Measurements from ENCODE around the gene EBF3.

The EBF3 gene

GRCh38 chr10:129787557-129787956, 176.5 kb downstream of the EBF3 start:
- DNase-seq = no peak

DNA sequence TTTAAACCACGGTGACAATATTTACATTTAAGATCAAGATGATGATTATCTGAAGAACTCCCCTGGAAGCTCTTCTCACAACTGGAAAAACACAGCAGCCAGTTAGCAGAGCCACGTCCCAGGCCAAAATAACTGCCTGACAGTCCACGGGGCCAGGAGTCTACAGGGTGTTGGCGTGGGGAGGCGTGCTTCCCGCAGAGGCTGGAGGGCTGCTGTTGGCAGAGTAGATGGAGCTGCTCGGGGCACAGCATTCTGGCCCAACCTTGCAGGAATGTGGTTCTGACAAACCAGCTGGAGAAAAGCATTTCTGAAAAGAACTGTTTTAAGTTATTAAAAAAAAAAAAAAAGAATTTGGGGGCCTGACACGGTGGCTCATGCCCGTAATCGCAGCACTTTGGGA, 177.9 kb downstream of the EBF3 start:
- no peak for DNase-seq

DNA sequence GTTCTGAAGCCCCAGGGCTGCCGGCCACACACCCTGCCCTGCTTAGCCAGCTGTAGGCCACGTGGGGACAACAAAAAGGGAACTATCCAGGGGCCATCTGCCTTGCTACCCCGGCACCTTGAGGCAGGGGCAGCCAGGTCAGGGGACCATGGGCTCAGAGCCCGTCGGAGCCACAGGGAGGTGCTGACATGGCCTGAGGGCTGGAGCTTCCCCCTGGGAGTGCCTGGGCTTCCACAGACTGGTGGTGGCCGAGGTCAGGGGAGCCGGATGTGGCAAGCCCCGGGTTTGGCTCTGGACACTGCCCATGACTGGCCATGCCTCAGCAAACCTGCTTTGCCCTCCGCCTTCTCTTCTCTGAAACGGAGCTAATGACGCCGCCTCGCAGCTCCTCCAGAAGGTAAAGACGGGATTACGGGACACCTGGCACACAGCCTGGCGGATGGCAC, 178.5 kb downstream of the EBF3 start:
- DNase-seq = peak; percentile 33
